ENCODE measurements around the gene DHFR2.

DHFR2 gene

DNA sequence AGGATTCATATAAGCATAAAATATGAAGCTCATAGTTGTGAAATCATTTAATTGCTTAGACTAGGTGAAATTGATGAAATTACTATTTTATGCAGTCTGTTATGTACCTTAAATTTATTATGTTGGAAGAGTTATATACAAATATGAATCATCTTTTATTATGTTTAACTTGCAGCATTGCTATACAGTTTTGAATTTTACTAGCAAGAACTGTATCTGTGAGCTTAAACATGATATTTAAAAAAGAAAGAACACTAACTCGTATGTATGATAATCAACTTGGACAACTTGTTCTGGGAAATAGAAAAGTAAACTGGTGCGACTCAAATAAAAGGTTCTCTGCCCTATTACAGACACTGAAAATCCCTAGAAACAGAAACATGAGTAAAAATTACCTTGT is 36.1 kb downstream of the DHFR2 start:
- no peak for ATAC-seq
- TF ChIP-seq ARNTL (CRISPR knock-in tag; IDR thresholded peaks at IDR 0.05; ENCODE audit: borderline replicate concordance, low read depth) (no peak), RARB (CRISPR knock-in tag; IDR thresholded peaks at IDR 0.05) (no peak), GLIS3 (CRISPR knock-in tag; IDR thresholded peaks at IDR 0.05) (no peak), ZFP30 (CRISPR knock-in tag; IDR thresholded peaks at IDR 0.05) (no peak), ZNF565 (CRISPR knock-in tag; conservative IDR thresholded peaks at IDR 0.05; ENCODE audit: low read depth) (no peak), PPARA (CRISPR knock-in tag; IDR thresholded peaks at IDR 0.05; ENCODE audit: borderline replicate concordance) (no peak)

DNA sequence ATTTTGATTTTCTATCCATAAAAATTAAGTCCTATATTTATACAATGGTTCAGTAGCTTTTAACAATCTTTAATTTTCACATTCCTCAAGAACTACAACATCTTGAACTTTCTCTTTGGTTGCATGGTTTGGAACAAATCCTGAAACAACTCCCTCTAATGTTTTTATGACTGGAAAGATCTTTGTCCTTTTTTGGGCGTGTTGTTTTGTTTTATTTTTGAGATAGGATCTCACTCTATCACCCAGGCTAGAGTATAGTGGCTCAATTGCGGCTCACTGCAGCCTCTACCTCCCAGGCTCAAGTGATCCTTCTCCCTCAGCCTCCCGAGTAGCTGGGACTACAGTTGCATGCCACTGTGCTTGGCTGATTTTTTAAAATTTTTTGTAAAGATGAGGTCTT is 38.3 kb downstream of the DHFR2 start:
- TF ChIP-seq BACH2 (CRISPR knock-in tag; IDR thresholded peaks at IDR 0.05; ENCODE audit: borderline replicate concordance) (no peak), ZNF565 (CRISPR knock-in tag; conservative IDR thresholded peaks at IDR 0.05; ENCODE audit: low read depth) (no peak), ZFP30 (CRISPR knock-in tag; IDR thresholded peaks at IDR 0.05) (no peak), GLIS3 (CRISPR knock-in tag; IDR thresholded peaks at IDR 0.05) (no peak), ZNF8 (CRISPR knock-in tag; IDR thresholded peaks at IDR 0.05) (no peak), ZC3H10 (CRISPR knock-in tag; IDR thresholded peaks at IDR 0.05) (no peak), ZNF70 (CRISPR knock-in tag; IDR thresholded peaks at IDR 0.05) (no peak), ARNTL (CRISPR knock-in tag; IDR thresholded peaks at IDR 0.05; ENCODE audit: borderline replicate concordance, low read depth) (no peak), TCF4 (CRISPR knock-in tag; IDR thresholded peaks at IDR 0.05; ENCODE audit: borderline replicate concordance) (no peak), TSHZ2 (CRISPR knock-in tag; IDR thresholded peaks at IDR 0.05) (no peak), ESRRG (CRISPR knock-in tag; IDR thresholded peaks at IDR 0.05) (no peak), OSR1 (CRISPR knock-in tag; IDR thresholded peaks at IDR 0.05) (no peak), SNAI2 (CRISPR knock-in tag; IDR thresholded peaks at IDR 0.05) (no peak), PPARA (CRISPR knock-in tag; IDR thresholded peaks at IDR 0.05; ENCODE audit: borderline replicate concordance) (no peak), CSDC2 (CRISPR knock-in tag; IDR thresholded peaks at IDR 0.05) (no peak), ZFP3 (CRISPR knock-in tag; IDR thresholded peaks at IDR 0.05) (no peak)
- TF ChIP-seq, protein P1, sequence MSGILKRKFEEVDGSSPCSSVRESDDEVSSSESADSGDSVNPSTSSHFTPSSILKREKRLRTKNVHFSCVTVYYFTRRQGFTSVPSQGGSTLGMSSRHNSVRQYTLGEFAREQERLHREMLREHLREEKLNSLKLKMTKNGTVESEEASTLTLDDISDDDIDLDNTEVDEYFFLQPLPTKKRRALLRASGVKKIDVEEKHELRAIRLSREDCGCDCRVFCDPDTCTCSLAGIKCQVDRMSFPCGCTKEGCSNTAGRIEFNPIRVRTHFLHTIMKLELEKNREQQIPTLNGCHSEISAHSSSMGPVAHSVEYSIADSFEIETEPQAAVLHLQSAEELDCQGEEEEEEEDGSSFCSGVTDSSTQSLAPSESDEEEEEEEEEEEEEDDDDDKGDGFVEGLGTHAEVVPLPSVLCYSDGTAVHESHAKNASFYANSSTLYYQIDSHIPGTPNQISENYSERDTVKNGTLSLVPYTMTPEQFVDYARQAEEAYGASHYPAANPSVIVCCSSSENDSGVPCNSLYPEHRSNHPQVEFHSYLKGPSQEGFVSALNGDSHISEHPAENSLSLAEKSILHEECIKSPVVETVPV (CRISPR knock-in tag; IDR thresholded peaks at IDR 0.05), result no peak
- TF ChIP-seq, protein P2, sequence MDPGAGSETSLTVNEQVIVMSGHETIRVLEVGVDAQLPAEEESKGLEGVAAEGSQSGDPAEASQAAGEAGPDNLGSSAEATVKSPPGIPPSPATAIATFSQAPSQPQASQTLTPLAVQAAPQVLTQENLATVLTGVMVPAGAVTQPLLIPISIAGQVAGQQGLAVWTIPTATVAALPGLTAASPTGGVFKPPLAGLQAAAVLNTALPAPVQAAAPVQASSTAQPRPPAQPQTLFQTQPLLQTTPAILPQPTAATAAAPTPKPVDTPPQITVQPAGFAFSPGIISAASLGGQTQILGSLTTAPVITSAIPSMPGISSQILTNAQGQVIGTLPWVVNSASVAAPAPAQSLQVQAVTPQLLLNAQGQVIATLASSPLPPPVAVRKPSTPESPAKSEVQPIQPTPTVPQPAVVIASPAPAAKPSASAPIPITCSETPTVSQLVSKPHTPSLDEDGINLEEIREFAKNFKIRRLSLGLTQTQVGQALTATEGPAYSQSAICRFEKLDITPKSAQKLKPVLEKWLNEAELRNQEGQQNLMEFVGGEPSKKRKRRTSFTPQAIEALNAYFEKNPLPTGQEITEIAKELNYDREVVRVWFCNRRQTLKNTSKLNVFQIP (CRISPR knock-in tag; IDR thresholded peaks at IDR 0.05; ENCODE audit: borderline replicate concordance, low read depth), result no peak
- TF ChIP-seq, protein P3, sequence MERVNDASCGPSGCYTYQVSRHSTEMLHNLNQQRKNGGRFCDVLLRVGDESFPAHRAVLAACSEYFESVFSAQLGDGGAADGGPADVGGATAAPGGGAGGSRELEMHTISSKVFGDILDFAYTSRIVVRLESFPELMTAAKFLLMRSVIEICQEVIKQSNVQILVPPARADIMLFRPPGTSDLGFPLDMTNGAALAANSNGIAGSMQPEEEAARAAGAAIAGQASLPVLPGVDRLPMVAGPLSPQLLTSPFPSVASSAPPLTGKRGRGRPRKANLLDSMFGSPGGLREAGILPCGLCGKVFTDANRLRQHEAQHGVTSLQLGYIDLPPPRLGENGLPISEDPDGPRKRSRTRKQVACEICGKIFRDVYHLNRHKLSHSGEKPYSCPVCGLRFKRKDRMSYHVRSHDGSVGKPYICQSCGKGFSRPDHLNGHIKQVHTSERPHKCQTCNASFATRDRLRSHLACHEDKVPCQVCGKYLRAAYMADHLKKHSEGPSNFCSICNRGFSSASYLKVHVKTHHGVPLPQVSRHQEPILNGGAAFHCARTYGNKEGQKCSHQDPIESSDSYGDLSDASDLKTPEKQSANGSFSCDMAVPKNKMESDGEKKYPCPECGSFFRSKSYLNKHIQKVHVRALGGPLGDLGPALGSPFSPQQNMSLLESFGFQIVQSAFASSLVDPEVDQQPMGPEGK (CRISPR knock-in tag; IDR thresholded peaks at IDR 0.05; ENCODE audit: borderline replicate concordance), result no peak
- ATAC-seq, result no peak

DNA sequence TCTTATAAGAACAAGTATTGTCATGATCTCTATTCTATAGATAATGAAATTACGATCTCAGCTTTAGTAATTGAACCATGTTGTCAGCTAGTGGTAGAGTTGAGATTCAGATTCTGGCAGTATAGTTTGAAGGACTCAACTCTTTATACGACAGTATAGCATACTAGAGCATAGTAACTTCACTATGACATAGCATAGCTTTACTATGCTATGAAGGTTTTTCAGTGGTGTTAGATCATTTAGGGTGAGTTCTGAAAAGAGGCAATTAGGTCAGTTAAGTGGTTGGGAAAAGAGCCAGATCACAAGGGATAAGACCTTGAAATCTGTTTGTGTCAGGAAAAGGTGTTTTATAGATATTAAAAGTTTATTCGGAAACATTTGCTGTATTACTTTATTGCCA is 42.4 kb downstream of the DHFR2 start:
- ATAC-seq, result no peak
- TF ChIP-seq OSR1 (CRISPR knock-in tag; IDR thresholded peaks at IDR 0.05) (no peak), ZNF70 (CRISPR knock-in tag; IDR thresholded peaks at IDR 0.05) (no peak), TSHZ2 (CRISPR knock-in tag; IDR thresholded peaks at IDR 0.05) (no peak), ZFP30 (CRISPR knock-in tag; IDR thresholded peaks at IDR 0.05) (no peak), ZNF565 (CRISPR knock-in tag; conservative IDR thresholded peaks at IDR 0.05; ENCODE audit: low read depth) (no peak), ZC3H10 (CRISPR knock-in tag; IDR thresholded peaks at IDR 0.05) (no peak), ISL1 (CRISPR knock-in tag; IDR thresholded peaks at IDR 0.05) (no peak)
- TF ChIP-seq, protein P2 (CRISPR knock-in tag; IDR thresholded peaks at IDR 0.05; ENCODE audit: borderline replicate concordance, low read depth), result no peak
- TF ChIP-seq, protein P4, sequence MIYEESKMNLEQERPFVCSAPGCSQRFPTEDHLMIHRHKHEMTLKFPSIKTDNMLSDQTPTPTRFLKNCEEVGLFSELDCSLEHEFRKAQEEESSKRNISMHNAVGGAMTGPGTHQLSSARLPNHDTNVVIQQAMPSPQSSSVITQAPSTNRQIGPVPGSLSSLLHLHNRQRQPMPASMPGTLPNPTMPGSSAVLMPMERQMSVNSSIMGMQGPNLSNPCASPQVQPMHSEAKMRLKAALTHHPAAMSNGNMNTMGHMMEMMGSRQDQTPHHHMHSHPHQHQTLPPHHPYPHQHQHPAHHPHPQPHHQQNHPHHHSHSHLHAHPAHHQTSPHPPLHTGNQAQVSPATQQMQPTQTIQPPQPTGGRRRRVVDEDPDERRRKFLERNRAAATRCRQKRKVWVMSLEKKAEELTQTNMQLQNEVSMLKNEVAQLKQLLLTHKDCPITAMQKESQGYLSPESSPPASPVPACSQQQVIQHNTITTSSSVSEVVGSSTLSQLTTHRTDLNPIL (CRISPR knock-in tag; IDR thresholded peaks at IDR 0.05; ENCODE audit: low read depth), result no peak
